T-helper 1 cell treated with Interleukin-12 subunit alpha and Interleukin-12 subunit beta and Interleukin-4 antibody, amounts not matched to agents 30 μg/mL and 1 μg/mL, for 36 hours (primary cell): Measurements from ENCODE around the gene ZNF664.
A peak's percentile ranks its signal among the peaks of the same experiment; 100 is the strongest.

Experiments
- H3K27ac Mint-ChIP-seq: one replicate; pipeline ENCODE4 v1.8.0; 2021; ENCODE audit warnings: mild to moderate bottlenecking, mixed read lengths
- H3K27me3 Mint-ChIP-seq: one replicate; pipeline ENCODE4 v1.8.0; 2021; ENCODE audit warnings: low read depth, mixed read lengths
- H3K36me3 Mint-ChIP-seq: one replicate; pipeline ENCODE4 v1.8.0; 2021; ENCODE audit warnings: low read depth, mixed read lengths
- H3K4me1 Mint-ChIP-seq: one replicate; pipeline ENCODE4 v1.8.0; 2021; ENCODE audit warnings: low read depth, mixed read lengths
- H3K4me3 Mint-ChIP-seq: one replicate; pipeline ENCODE4 v1.8.0; 2021; ENCODE audit warnings: mild to moderate bottlenecking, moderate library complexity, mixed read lengths
- H3K9me3 Mint-ChIP-seq: one replicate; pipeline ENCODE4 v1.8.0; 2021; ENCODE audit warnings: mixed read lengths

ZNF664 gene

DNA sequence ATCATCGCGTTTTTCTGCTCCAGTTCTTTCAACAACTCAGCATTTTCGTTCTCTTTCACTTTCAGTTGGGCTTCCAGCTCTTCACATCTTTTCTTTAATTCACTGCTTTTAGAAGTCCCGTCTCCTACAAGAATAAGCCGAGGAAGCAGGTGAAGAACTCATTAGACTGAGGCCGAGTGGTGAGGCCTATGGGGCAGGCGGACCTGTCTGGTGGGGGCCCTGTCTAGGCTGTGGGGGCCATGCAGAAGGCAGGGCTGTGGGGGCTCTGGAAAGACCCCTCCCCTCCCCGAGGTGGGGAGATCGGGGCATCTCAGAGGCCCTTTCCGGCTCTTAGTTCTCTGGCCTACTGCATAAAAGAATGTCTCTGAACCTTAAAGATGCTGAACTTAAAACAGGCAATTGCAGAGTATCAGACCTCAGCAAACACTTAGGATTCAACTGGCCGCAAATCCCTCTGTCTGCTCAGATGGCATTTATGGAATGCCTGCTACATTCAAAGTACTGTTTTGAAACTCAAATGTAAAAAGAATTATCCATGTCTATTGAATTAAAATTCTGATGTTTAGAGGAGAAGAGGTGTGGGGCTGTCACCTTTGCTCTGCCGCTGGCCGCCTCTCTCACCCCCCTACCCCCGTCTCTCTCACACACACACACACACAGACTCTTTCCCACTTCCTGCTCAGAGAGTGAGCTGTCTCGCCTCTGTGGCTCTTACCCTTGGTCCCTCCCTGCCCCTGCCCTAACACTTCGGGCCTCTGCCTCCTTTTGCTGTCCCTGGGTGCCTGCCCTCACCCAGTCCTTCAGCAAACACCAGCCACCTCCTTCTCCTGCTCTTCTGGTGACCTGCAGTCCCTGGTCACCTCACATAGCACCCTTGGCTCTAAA lies 35.1 kb upstream of the ZNF664 start:
- Mint-ChIP-seq H3K9me3 (no peaks in the 10 kb centered on the region), H3K27me3 (no peaks in the 10 kb centered on the region), H3K27ac (peak overlapping the region; percentile 78), H3K4me3 (peak overlapping the region; percentile 58), H3K36me3 (peaks cover 19% of the 10 kb centered on the region), H3K4me1 (peaks cover 26% of the 10 kb centered on the region)

DNA sequence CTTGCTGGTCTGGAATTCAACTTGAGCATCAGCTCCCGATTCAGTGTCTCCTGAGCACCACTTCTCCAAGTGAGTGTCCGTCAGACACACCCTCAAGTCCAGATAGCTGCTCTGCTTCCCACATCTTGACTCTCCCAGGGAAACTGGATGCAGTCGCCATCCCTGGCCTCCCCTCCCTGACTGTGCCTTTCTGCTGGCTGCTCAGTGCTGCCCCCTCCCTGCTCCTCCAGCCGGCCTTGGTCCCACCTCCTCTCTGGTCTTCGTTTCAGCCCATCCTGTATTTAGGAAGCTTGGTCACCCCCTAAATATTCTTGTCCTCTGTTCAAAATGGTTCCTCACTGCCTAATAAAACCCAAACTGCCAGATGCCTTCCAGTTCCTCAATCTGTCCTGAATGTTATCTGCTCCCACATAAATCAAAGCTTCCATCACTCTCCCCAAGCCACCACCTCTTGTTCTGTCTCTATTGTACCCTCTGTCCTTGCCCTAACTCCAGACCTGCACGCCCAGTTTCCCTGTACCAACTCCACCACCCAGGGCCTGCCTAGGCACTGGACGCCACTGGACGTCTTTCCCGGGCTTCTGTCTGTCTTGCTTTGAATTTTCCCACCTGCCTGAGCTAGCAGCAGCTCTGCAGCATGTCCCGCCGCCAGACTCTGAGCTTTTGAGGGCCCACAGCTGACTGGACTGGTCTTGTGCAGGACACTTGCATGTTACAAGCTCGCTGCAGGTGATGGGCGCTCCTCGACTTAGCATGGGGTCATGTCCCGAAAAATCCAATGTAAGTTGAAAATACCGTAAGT lies 34.1 kb upstream of the ZNF664 start:
- no peaks in the 10 kb centered on the region for H3K9me3 Mint-ChIP-seq
- H3K36me3 Mint-ChIP-seq: peaks cover 19% of the 10 kb centered on the region
- peak overlapping the region; percentile 58 for H3K4me3 Mint-ChIP-seq
- H3K27me3 Mint-ChIP-seq: no peaks in the 10 kb centered on the region
- H3K27ac Mint-ChIP-seq: peak overlapping the region; percentile 78
- peaks cover 26% of the 10 kb centered on the region for H3K4me1 Mint-ChIP-seq

DNA sequence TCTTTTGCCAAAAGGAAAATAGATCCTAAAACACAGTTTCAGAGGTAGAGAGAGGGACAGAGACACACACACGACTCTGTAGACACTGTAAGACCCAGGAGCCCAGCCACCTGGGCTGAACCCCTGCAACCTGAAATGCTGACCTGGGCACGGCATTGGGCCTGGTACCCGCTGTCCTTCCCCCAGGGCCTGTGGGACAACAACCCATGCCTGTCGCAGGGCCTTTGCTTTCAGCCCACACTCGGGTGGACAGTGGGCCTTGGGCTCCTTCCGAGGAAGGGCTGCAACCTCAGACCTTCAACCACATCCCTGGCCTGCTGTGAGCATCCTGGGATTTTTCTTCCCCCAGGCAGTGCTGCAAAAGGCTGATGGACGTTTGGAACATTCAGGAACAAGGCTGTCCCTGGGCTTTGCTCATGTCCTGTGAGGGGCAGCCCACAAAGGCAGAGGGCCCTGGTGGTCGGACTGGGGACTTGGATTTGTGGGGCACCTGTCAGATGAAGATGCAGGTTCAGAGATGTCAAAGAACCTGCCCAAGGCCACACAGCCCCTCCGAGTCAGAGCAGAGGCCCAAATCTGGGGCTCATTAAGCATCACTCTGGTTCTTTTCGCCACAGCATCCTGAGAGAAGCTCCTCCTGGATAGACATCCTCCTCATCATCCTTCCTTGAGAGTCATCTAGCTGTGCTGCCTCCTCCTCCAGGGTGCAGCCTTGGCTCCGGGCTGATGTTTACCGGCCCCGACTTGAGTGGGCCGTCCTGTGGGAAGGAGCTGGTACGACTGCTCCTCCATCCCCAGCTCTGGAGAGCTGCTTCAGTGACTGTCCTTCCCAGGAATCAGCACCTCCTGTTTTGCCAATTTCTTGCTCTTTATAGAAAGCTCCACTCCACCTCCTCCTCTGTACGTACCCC lies 33.0 kb upstream of the ZNF664 start:
- H3K9me3 Mint-ChIP-seq: no peaks in the 10 kb centered on the region
- no peak overlapping the region for H3K4me3 Mint-ChIP-seq
- H3K27me3 Mint-ChIP-seq: no peaks in the 10 kb centered on the region
- peaks cover 26% of the 10 kb centered on the region for H3K4me1 Mint-ChIP-seq
- no peak overlapping the region for H3K27ac Mint-ChIP-seq
- peaks cover 19% of the 10 kb centered on the region for H3K36me3 Mint-ChIP-seq

DNA sequence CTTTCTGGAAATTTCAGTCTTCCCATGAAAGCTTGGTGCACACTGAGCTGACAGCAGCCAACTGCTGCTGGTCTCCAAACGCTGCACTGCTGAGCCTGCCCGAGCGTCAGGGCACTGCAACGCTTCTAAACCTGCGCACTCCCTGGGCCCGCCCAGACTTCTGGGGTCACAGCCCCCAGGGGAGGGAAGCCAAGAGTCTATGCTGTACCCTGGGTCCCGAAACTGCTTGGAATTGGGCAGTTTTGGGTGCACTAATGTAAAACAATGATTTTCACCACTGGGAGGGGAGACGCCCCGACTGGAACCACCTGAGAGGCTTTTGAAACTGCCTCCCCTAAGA lies 32.4 kb upstream of the ZNF664 start:
- H3K27ac Mint-ChIP-seq: no peak overlapping the region

DNA sequence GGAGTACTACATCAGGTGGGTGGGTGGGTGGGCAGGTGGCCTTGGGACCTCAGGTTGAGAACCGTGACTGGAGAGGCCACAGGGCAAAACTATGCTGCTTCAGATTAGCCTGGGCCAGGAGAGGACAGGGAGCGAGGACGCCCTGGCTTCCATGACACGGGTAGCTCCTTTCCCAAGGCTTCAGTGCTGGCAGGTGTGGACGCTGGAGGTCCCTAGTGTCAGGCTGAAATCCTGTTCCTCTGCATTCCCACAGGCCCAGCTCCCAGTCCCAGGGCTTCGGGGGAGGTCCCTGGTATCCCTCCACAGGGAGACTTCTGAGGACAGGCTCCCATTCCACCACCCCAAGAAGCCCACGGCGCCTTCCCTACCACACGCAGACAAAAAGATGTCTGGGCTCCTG lies 32.0 kb upstream of the ZNF664 start:
- peaks cover 19% of the 10 kb centered on the region for H3K36me3 Mint-ChIP-seq
- H3K4me3 Mint-ChIP-seq: no peak overlapping the region
- H3K27me3 Mint-ChIP-seq: no peaks in the 10 kb centered on the region
- peaks cover 26% of the 10 kb centered on the region for H3K4me1 Mint-ChIP-seq
- no peaks in the 10 kb centered on the region for H3K9me3 Mint-ChIP-seq
- no peak overlapping the region for H3K27ac Mint-ChIP-seq

More for the DNA sequence above, 32.4 kb upstream of the ZNF664 start:
- H3K4me3 Mint-ChIP-seq: no peak overlapping the region
- H3K4me1 Mint-ChIP-seq: peaks cover 26% of the 10 kb centered on the region
- no peaks in the 10 kb centered on the region for H3K9me3 Mint-ChIP-seq
- H3K36me3 Mint-ChIP-seq: peaks cover 19% of the 10 kb centered on the region
- H3K27me3 Mint-ChIP-seq: no peaks in the 10 kb centered on the region

DNA sequence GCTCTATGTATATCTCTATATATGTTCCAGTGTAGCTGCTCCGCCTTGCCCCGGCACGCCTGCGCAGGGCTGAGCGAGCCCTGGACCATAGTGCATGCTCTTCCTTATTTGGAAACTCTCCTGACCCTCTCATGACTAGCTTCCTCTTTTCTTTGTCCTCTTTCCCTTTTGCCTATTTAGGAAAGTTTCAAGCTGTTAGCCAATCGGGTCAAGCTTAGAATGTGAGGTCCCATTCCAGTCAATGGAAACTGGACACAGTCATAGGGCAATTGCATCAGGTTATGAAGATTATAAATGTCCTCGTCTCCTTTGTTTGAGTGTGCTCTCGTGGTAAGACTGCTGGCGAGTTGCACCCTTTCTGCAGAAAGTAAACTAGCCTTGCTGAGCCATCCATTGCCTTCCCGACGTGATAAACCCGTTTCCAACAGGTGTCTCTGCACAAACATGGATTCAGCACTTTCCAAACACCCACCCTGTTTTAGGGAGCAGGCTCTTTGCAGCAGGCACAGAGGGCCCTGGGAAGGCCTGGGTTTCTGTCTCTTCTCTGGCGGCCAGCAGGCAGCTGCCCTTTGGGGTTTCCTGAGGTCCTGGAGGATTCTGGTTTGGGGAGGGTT lies 31.3 kb upstream of the ZNF664 start:
- no peak overlapping the region for H3K27ac Mint-ChIP-seq
- peaks cover 13% of the 10 kb centered on the region for H3K36me3 Mint-ChIP-seq
- peaks cover 20% of the 10 kb centered on the region for H3K4me1 Mint-ChIP-seq
- no peaks in the 10 kb centered on the region for H3K9me3 Mint-ChIP-seq
- H3K4me3 Mint-ChIP-seq: no peak overlapping the region
- no peaks in the 10 kb centered on the region for H3K27me3 Mint-ChIP-seq

DNA sequence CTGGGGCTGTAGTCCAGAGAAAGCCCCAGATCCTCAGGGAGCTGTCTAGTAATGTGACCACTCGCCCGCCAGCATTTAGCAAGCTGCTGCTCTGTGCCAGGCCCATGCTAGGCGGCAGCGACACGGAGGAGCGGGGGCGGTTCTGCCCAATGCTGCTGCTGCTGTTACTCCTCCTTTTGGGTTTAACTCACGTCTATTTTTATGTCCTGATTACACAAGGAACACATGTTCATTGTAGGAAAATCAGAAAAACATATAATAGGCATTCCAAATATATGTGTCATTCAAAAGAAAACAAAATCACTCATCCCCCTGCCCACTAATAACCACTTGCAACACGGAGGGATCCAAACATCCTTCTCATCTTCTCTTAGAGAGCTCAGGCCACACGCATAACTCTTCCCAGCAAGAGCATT lies 30.8 kb upstream of the ZNF664 start:
- Mint-ChIP-seq H3K27ac (no peak overlapping the region), H3K4me3 (no peak overlapping the region), H3K4me1 (peaks cover 20% of the 10 kb centered on the region), H3K36me3 (peaks cover 13% of the 10 kb centered on the region), H3K27me3 (no peaks in the 10 kb centered on the region), H3K9me3 (no peaks in the 10 kb centered on the region)

DNA sequence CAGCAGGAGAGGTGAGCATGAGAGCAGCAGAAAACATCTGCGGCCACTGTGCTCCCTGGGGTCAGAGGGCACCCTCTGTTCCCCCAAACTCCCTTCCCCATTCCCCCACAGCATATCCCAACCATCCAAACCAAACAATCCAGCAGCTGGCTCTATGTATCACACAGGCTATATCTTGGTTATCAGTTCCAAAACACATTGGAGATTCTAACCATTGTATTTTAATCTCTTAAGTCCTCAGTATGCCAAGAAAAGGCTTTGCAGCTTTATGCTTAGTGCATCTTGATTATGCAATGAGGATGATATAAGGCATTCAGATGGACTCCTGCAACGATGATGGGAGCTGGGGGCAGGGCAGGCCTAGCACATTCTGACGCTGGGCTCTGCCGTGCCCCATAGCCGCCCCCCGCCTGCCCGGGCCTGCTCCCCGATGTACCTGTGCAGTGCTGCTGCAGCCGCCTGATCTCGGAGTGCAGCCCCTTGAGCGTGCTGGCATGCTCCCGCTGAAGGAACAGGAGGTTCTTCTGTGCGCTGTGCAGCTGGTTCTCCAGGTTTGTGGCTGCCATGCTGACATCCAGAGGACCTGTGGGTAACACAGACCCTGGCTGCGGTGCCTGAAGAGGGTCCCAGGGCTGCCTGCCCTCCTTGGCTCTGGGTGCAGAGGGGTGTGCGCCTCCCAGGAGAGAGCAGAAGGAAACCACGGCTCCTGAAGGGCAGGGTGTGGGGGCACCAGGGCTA lies 29.9 kb upstream of the ZNF664 start:
- Mint-ChIP-seq H3K27me3 (no peaks in the 10 kb centered on the region), H3K9me3 (no peaks in the 10 kb centered on the region), H3K4me3 (no peak overlapping the region), H3K27ac (no peak overlapping the region), H3K36me3 (peaks cover 8% of the 10 kb centered on the region), H3K4me1 (peaks cover 11% of the 10 kb centered on the region)

DNA sequence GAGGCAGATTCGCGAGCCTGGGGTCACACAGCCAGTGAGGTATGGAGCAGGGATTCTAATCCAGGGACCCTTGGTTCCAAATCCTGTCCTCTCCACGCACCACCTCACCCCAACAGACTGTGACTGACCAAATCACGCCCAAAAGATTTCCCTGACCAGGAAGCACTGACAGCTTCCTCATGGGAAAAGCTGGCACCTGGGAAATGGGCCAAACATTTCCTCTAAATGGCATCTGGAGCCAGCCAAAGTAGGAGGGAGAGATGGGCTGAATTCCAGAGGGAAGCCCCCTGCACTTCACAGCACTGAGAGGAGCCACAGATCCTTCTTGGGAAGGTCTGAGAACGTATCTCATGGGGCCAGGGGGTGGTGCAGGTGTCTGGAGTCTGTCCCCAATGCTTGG lies 29.2 kb upstream of the ZNF664 start:
- Mint-ChIP-seq H3K27ac (no peak overlapping the region), H3K9me3 (no peaks in the 10 kb centered on the region), H3K4me3 (no peak overlapping the region), H3K27me3 (no peaks in the 10 kb centered on the region), H3K36me3 (peaks cover 8% of the 10 kb centered on the region), H3K4me1 (peaks cover 4% of the 10 kb centered on the region)

DNA sequence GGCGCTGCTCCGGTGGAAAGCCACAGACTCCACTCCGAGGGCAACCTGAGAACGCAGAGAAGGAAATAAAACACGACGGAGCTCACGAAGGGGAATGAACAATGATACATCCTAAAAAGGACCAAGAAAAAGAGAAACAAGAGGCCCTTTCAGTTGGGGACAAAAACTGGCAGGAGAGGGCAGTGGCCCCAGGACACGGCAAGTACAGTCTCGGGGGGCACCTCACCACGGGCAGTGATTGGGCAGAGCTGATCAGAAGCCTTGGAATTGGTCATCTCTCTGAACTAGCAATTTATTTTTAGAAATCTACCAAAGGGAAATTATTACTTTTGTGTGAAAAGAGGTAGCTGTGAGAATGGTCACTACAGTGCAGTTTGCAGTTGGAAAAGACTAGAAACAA lies 28.3 kb upstream of the ZNF664 start:
- Mint-ChIP-seq H3K4me1 (no peaks in the 10 kb centered on the region), H3K36me3 (peaks cover 8% of the 10 kb centered on the region), H3K4me3 (no peak overlapping the region), H3K27me3 (no peaks in the 10 kb centered on the region), H3K9me3 (no peaks in the 10 kb centered on the region), H3K27ac (no peak overlapping the region)

DNA sequence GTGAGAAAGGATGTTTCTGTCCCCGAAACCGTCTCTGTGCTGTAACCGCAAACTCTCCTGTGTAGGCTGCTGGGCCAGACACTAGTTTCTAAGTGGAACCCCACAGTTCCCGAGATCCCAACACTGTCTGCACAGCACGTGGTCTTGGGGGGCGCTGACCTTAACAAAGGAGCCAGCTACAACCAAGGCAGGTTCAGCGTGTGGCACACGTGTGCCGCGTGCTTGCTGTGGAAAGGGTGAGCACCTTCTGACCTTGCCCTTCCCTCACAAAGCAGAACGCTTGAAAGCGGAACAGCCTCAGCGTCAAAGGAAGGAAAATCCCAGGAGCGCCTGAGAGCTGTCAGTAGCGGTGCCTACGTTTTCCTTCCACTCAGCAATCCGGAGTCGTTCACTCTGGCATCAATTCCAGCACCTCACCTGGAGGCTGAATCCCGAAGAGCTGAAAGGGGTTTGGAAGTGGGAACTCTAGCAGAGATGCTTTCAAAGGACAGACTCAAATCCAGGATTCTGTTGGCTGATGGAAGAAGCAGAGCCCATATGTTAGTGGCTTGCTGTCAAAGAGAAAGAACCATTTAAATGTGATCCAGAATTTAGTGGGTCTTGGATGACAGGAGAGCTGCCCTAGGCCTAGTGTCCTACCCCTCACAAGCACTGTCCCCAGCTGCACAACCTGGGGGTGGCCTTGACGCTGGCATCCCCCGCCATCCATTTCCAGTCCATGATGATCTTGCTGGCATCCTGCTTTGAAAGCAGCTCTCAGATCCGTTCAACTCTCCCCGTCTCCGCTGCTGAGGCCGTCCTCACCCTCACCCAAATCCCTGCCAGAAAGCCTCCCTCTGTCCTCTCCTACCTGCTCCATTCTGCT lies 27.5 kb upstream of the ZNF664 start:
- H3K36me3 Mint-ChIP-seq: peaks cover 8% of the 10 kb centered on the region
- no peaks in the 10 kb centered on the region for H3K27me3 Mint-ChIP-seq
- H3K27ac Mint-ChIP-seq: no peak overlapping the region
- no peaks in the 10 kb centered on the region for H3K9me3 Mint-ChIP-seq
- no peaks in the 10 kb centered on the region for H3K4me1 Mint-ChIP-seq
- no peak overlapping the region for H3K4me3 Mint-ChIP-seq

DNA sequence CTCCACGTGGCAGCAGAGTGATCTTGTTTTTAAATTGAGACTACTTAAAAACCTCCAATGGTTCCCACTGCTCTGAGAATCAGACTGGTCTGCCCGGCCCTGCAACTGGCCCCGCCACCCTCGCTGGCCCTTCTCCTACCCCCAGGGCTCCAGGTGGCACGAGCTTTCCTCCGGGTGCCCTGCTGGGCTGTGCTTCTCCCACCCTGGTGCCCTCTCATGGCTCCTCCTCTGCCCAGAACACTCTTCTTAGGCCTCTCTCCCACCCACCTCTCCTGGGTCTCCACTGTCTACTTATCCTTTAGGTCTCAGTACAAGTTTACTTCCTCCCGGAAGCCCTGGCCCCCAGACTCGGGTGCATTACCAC lies 26.9 kb upstream of the ZNF664 start:
- Mint-ChIP-seq H3K27ac (no peak overlapping the region), H3K4me3 (no peak overlapping the region), H3K9me3 (no peaks in the 10 kb centered on the region), H3K27me3 (no peaks in the 10 kb centered on the region), H3K4me1 (no peaks in the 10 kb centered on the region), H3K36me3 (peaks cover 8% of the 10 kb centered on the region)
